GM10248 (cell line): ENCODE data around the gene RCHY1.
"Not testable (repeated sequence)": the region's sequence is repeated elsewhere in the genome, so short reads cannot be mapped to it uniquely, and the experiment has no call there.

Experiments used
- CTCF ChIA-PET: fragments of 300-600 bp; sonication (Branson Sonifier 250); formaldehyde crosslinking; extraction: SDS; loops from one replicate; lab custom pipeline; 2021; ENCODE audit warnings: antibody characterized with exemption; lab: Yijun Ruan, JAX
- POLR2A ChIA-PET: fragments of 350-650 bp; sonication (Branson Sonifier 250); formaldehyde crosslinking; extraction: SDS; loops from one replicate; lab custom pipeline; 2020; ENCODE audit warnings: antibody characterized with exemption; lab: Yijun Ruan, JAX
- DNase-seq: peaks from one replicate; pipeline ENCODE4 v3.0.0; 2012; ENCODE audit errors: extremely low spot score
- CTCF ChIP-seq: IDR thresholded peaks from 2 replicates; pipeline ENCODE4 v1.5.1; 2012; ENCODE audit warnings: mild to moderate bottlenecking, low read depth; ENCODE audit errors: extremely low read depth, missing control alignments, control extremely low read depth

RCHY1 gene

DNA sequence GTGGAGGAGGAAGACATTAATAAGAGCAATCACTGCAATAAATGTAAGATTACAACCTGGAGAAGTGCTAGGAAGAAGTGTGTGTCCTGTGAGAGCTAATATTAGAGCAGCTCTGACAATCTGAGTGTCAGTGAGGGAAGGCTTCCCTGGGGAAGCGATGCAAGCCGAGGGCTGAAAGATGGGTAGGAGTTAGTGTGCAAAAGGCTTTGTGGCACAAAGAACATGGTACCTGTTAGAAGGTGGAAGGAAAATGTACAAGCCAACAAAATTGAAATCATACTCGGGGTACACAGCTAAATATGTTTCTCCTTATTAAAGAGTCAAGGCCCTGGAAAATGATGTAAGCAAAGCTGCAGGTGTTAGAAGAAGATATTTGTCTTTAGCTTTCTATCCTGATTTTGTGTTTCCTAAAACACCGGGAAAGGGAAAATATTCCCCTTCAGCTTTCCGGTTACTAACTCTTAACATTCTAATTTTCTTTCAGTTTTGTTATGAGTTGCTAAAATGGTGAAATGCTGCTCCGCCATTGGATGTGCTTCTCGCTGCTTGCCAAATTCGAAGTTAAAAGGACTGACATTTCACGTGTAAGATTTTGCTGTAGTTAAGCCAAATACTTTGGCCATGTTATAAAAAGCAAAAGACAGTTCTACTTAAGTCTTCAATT, 878 bp upstream of the RCHY1 start:
- DNase-seq = peak; percentile 24
- CTCF ChIA-PET = interaction anchor here (0.9 to 2.5 kb wide), 8 partner anchors 10 to 212 kb away, joined by 3 to 18 read pairs (median 4); no protein-coding TSS in a partner anchor
- no peak for TF ChIP-seq CTCF
- POLR2A ChIA-PET = interaction anchor here (1.0 to 1.1 kb wide), 3 partner anchors 15 to 209 kb away, joined by 3 to 4 read pairs (median 4); partner anchors contain the start of gene USO1

GRCh38 chr4:75513526-75514130, 575 bp downstream of the RCHY1 start:
- TF ChIP-seq CTCF = no peak
- CTCF ChIA-PET = interaction anchor here (0.9 to 2.2 kb wide), 5 partner anchors 8 to 21 kb away, joined by 3 to 18 read pairs (median 4); no protein-coding TSS in a partner anchor
- POLR2A ChIA-PET = interaction anchor here (0.7 to 1.0 kb wide), 2 partner anchors 16 to 210 kb away, joined by 3 to 4 read pairs; partner anchors contain the start of gene USO1
- DNase-seq = no peak

- no peak for TF ChIP-seq CTCF
- ChIA-PET POLR2A (interaction anchor here (0.6 to 1.0 kb wide), 3 partner anchors 15 to 1508 kb away, joined by 3 read pairs; partner anchors contain the start of gene USO1), CTCF (interaction anchor here (1.2 to 2.2 kb wide), 4 partner anchors 14 to 20 kb away, joined by 3 to 18 read pairs (median 4); no protein-coding TSS in a partner anchor)
- peak; percentile 14 for DNase-seq
Measured at GRCh38 chr4:75512386-75513211, 1.6 kb downstream of the RCHY1 start.

- TF ChIP-seq CTCF = no peak
- ChIA-PET POLR2A (interaction anchor here (0.6 kb wide), 1 partner anchor 1509 kb away, joined by 3 read pairs; no protein-coding TSS in a partner anchor), CTCF (interaction anchor here (1.0 kb wide), 1 partner anchor 19 kb away, joined by 3 read pairs; no protein-coding TSS in a partner anchor)
- no peak for DNase-seq
Measured at GRCh38 chr4:75511841-75512240, 2.4 kb downstream of the RCHY1 start.

GRCh38 chr4:75509592-75509991, 4.6 kb downstream of the RCHY1 start:
- CTCF ChIA-PET, DNase-seq, POLR2A ChIA-PET: not testable (repeated sequence)

DNA sequence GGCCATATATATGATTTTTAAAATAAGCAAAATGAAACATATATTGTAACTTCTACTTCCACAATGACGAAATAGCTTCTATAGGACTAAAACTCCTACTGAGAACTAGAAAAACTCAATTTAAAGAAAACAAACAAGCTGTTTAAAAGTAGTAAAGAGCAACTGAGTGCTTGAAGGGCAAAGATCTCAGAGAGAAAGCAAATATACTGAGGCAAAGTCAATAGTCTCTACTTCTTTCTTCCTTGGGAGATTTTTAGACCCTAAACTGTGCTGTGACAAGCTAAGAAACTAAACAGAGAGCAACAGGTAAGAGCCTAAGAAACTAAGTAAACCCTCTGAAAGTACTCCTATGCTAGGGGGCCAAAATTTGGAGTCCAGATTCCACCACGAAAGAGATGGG, 8.6 kb downstream of the RCHY1 start:
- ChIA-PET CTCF (interaction anchor here (0.7 to 1.4 kb wide), 3 partner anchors 9 to 21 kb away, joined by 3 read pairs; partner anchors contain the start of genes RCHY1 and THAP6), POLR2A (no interaction called here)
- no peak for DNase-seq
- TF ChIP-seq CTCF = no peak
